Measurements from ENCODE around the gene PHPT1. TPM values are rescaled to one million over a fixed set of nuclear protein-coding genes. Genes with fewer than 3 reads are reported as not detected.

Gene PHPT1
- polyA plus RNA-seq, 4 donors, result 79.2 to 145 (median 81.4) TPM

GRCh38 chr9:136846376-136847087, 2.7 kb upstream of the PHPT1 start:
- DNase-seq (ENCODE audit: low read depth in 4 of 4, low spot score in 3 of 4), result no peak

GRCh38 chr9:136847088-136847825, 2.0 kb upstream of the PHPT1 start:
- no peak for DNase-seq (ENCODE audit: low read depth in 4 of 4, low spot score in 3 of 4)

- DNase-seq (ENCODE audit: low read depth in 4 of 4, low spot score in 3 of 4), result no peak
These were observed 1.3 kb upstream of the PHPT1 start for GRCh38 chr9:136847826-136848392.

GRCh38 chr9:136848393-136849037, 694 bp upstream of the PHPT1 start:
- DNase-seq (ENCODE audit: low read depth in 4 of 4, low spot score in 3 of 4), result no peak

GRCh38 chr9:136849960-136850865, 1.0 kb downstream of the PHPT1 start:
- no peak for DNase-seq (ENCODE audit: low read depth in 4 of 4, low spot score in 3 of 4)

GRCh38 chr9:136850866-136851775, 1.9 kb downstream of the PHPT1 start:
- DNase-seq (ENCODE audit: low read depth in 4 of 4, low spot score in 3 of 4), result no peak

GRCh38 chr9:136851941-136852663, 2.9 kb downstream of the PHPT1 start, which contains the start of gene MAMDC4:
Gene MAMDC4 (plus strand): TSS chr9:136852346. CDS start chr9:136852417, 71 bp downstream.
- DNase-seq (ENCODE audit: low read depth in 4 of 4, low spot score in 3 of 4), result no peak

- DNase-seq (ENCODE audit: low read depth in 4 of 4, low spot score in 3 of 4), result no peak
These were observed 3.7 kb downstream of the PHPT1 start for GRCh38 chr9:136852664-136853595.

GRCh38 chr9:136853596-136854112, 4.4 kb downstream of the PHPT1 start:
- no peak for DNase-seq (ENCODE audit: low read depth in 4 of 4, low spot score in 3 of 4)

- DNase-seq (ENCODE audit: low read depth in 4 of 4, low spot score in 3 of 4), result no peak
These were observed 5.1 kb downstream of the PHPT1 start for GRCh38 chr9:136854113-136854841.

GRCh38 chr9:136854842-136855460, 5.7 kb downstream of the PHPT1 start:
- no peak for DNase-seq (ENCODE audit: low read depth in 4 of 4, low spot score in 3 of 4)

- no peak for DNase-seq (ENCODE audit: low read depth in 4 of 4, low spot score in 3 of 4)
These were observed 6.4 kb downstream of the PHPT1 start for GRCh38 chr9:136855461-136856078.

GRCh38 chr9:136856079-136856476, 6.9 kb downstream of the PHPT1 start:
- DNase-seq (ENCODE audit: low read depth in 4 of 4, low spot score in 3 of 4), result no peak

- no peak for DNase-seq (ENCODE audit: low read depth in 4 of 4, low spot score in 3 of 4)
These were observed 7.4 kb downstream of the PHPT1 start for GRCh38 chr9:136856541-136857141.

GRCh38 chr9:136857166-136857565, 8.0 kb downstream of the PHPT1 start:
- no peak for DNase-seq (ENCODE audit: low read depth in 4 of 4, low spot score in 3 of 4)

All from right renal pelvis (tissue), 4 donors.